ENCODE results near the gene VDR.

Gene VDR

DNA sequence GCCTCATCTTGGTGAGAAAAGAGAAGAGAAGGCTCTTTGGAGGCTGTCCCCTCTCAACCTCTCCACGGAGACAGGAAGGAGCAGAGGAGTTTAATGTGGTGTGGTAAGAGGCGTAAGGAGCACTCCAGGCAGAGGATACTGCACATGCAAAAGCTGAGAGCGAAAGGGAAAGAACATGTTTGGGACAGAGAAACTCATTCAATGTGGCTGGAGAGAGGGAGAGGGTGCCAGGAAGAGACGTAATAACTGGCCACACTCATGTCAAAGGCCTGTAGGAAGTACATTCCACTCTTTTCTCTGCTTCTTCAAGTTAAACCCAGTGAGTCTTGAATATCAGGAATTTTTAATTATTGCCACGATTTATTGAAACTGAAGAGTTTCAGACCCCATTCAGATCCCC is 12.0 kb downstream of the VDR start:
- Histone ChIP-seq H3K9me2 (replicated peaks; ENCODE audit: control insufficient read depth, low read length) (no peaks in the 10 kb centered on the region), H3K9me3 (ENCODE audit: control insufficient read depth, insufficient read depth, low read length) (no peaks in the 10 kb centered on the region), H3K4me3 (ENCODE audit: low read length) (no peak overlapping the region), H3F3A (ENCODE audit: control insufficient read depth, insufficient read depth) (no peaks in the 10 kb centered on the region), H4K20me1 (ENCODE audit: control insufficient read depth, insufficient read depth, low read depth, low read length) (no peaks in the 10 kb centered on the region), H3K36me3 (ENCODE audit: control insufficient read depth, low read length) (no peaks in the 10 kb centered on the region), H3K79me2 (ENCODE audit: control insufficient read depth, low read length) (no peaks in the 10 kb centered on the region), H3K27ac (ENCODE audit: low read depth, low read length) (no peak overlapping the region), H3K27me3 (ENCODE audit: control insufficient read depth, low read length) (no peaks in the 10 kb centered on the region), H3K4me1 (ENCODE audit: control insufficient read depth, low read length) (peaks cover 29% of the 10 kb centered on the region), H3K4me2 (ENCODE audit: low read length) (no peak overlapping the region)
- TF ChIP-seq, protein P1, sequence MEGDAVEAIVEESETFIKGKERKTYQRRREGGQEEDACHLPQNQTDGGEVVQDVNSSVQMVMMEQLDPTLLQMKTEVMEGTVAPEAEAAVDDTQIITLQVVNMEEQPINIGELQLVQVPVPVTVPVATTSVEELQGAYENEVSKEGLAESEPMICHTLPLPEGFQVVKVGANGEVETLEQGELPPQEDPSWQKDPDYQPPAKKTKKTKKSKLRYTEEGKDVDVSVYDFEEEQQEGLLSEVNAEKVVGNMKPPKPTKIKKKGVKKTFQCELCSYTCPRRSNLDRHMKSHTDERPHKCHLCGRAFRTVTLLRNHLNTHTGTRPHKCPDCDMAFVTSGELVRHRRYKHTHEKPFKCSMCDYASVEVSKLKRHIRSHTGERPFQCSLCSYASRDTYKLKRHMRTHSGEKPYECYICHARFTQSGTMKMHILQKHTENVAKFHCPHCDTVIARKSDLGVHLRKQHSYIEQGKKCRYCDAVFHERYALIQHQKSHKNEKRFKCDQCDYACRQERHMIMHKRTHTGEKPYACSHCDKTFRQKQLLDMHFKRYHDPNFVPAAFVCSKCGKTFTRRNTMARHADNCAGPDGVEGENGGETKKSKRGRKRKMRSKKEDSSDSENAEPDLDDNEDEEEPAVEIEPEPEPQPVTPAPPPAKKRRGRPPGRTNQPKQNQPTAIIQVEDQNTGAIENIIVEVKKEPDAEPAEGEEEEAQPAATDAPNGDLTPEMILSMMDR (IDR thresholded peaks at IDR 0.05; ENCODE audit: low read depth, low read length, poor library complexity, severe bottlenecking), result no peak
- no peak for TF ChIP-seq EZH2phosphoT487 (IDR thresholded peaks at IDR 0.05; ENCODE audit: borderline replicate concordance, low read length)

DNA sequence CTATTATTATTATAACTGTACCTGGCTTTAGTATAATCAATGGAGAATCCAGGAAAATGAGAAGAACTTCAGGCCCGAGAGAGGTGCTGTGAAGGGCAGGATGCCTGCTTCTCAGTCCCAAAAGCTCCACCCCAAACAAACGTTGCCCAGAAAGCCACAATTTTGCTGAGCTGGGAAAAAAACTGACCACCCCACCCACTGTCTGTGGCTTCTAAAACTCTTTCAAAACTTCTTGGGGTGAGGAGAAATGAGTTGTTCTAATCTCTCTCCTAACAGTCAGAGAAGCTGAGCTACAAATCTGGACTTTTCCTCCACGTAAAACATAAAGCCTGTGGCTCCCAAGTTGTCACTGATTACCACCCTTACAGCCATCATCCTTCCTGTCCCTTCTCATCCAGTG is 13.4 kb downstream of the VDR start:
- Histone ChIP-seq H3K27me3 (ENCODE audit: control insufficient read depth, low read length) (no peaks in the 10 kb centered on the region), H4K20me1 (ENCODE audit: control insufficient read depth, insufficient read depth, low read depth, low read length) (no peaks in the 10 kb centered on the region), H3K79me2 (ENCODE audit: control insufficient read depth, low read length) (no peaks in the 10 kb centered on the region), H3K9me2 (replicated peaks; ENCODE audit: control insufficient read depth, low read length) (no peaks in the 10 kb centered on the region), H3K4me3 (ENCODE audit: low read length) (no peak overlapping the region), H3K36me3 (ENCODE audit: control insufficient read depth, low read length) (no peaks in the 10 kb centered on the region), H3K9me3 (ENCODE audit: control insufficient read depth, insufficient read depth, low read length) (no peaks in the 10 kb centered on the region), H3K27ac (ENCODE audit: low read depth, low read length) (no peak overlapping the region), H3K4me2 (ENCODE audit: low read length) (no peak overlapping the region), H3K4me1 (ENCODE audit: control insufficient read depth, low read length) (peaks cover 34% of the 10 kb centered on the region), H3F3A (ENCODE audit: control insufficient read depth, insufficient read depth) (0 out of 2 replicates have a peak, but pooled peaks cover 3% of the 10 kb centered on the region)
- no peak for TF ChIP-seq EZH2phosphoT487 (IDR thresholded peaks at IDR 0.05; ENCODE audit: borderline replicate concordance, low read length)
- TF ChIP-seq, protein P1 (IDR thresholded peaks at IDR 0.05; ENCODE audit: low read depth, low read length, poor library complexity, severe bottlenecking), result no peak

DNA sequence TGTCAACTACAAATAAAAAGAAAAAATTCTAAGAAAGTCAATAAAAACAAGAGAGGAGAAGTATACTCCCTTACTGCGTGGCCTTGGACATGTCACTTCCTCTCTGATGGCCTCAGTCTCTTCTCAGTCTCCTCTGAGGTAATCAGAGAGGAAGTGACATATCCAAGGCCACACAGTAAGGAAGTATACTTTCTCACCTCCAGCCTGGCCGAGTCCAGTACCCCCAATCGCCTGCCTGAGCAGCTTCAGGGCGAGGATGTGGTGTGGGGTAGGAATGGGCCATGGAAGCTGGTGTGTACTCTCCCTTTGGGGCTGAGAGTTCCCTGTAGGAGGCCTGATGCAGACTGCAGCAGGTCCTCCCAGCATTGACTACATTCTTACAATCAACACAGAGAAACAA is 15.8 kb downstream of the VDR start:
- Histone ChIP-seq H3K36me3 (ENCODE audit: control insufficient read depth, low read length) (no peaks in the 10 kb centered on the region), H3K27me3 (ENCODE audit: control insufficient read depth, low read length) (no peaks in the 10 kb centered on the region), H3K27ac (ENCODE audit: low read depth, low read length) (no peak overlapping the region), H3K9me2 (replicated peaks; ENCODE audit: control insufficient read depth, low read length) (no peaks in the 10 kb centered on the region), H3K4me3 (ENCODE audit: low read length) (peak overlapping the region; percentile 19), H3F3A (ENCODE audit: control insufficient read depth, insufficient read depth) (0 out of 2 replicates have a peak, but pooled peaks cover 3% of the 10 kb centered on the region), H3K4me2 (ENCODE audit: low read length) (peak overlapping the region; percentile 35), H3K79me2 (ENCODE audit: control insufficient read depth, low read length) (no peaks in the 10 kb centered on the region), H3K4me1 (ENCODE audit: control insufficient read depth, low read length) (peaks cover 50% of the 10 kb centered on the region), H4K20me1 (ENCODE audit: control insufficient read depth, insufficient read depth, low read depth, low read length) (no peaks in the 10 kb centered on the region), H3K9me3 (ENCODE audit: control insufficient read depth, insufficient read depth, low read length) (no peaks in the 10 kb centered on the region)
- TF ChIP-seq, protein P1 (IDR thresholded peaks at IDR 0.05; ENCODE audit: low read depth, low read length, poor library complexity, severe bottlenecking), result no peak
- TF ChIP-seq EZH2phosphoT487 (IDR thresholded peaks at IDR 0.05; ENCODE audit: borderline replicate concordance, low read length), result no peak
